Stimulated activated CD4-positive, alpha-beta T cell treated with anti-CD3 and anti-CD28 coated beads, Interleukin-4, amount 100 ng/mL, for 24 hours (primary cell): ENCODE results near the gene RNASE9.
"Not testable (repeated sequence)": the region's sequence is repeated elsewhere in the genome, so short reads cannot be mapped to it uniquely, and the experiment has no call there.

Experiments
- DNase-seq: peaks from one replicate; pipeline ENCODE4 v3.0.0-alpha.2; 2020

The RNASE9 gene

GRCh38 chr14:20515846-20516245 is 45.0 kb downstream of the RNASE9 start:
- no peak for DNase-seq

GRCh38 chr14:20512177-20512905 is 48.5 kb downstream of the RNASE9 start:
- no peak for DNase-seq

GRCh38 chr14:20508367-20508766 is 52.5 kb downstream of the RNASE9 start:
- DNase-seq = no peak

DNA sequence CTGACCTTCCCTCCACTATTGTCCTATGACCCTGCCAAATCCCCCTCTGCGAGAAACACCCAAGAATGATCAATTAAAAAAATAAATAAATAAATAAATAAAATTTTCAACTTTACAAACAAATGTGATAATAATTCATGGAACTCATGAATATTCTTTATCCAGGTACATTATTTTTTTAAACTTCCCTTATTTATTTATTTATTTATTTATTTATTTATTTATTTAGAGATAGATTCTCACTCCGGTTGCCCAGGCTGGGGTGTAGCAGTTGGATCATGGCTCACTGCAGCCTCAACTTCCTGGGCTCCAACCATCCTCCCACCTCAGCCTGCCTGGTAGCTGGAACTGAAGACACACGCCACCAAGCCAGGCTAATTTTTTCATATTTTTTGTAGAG is 53.3 kb downstream of the RNASE9 start:
- DNase-seq = not testable (repeated sequence)

- DNase-seq = not testable (repeated sequence)
These were observed 54.1 kb downstream of the RNASE9 start for GRCh38 chr14:20506752-20507151.

DNA sequence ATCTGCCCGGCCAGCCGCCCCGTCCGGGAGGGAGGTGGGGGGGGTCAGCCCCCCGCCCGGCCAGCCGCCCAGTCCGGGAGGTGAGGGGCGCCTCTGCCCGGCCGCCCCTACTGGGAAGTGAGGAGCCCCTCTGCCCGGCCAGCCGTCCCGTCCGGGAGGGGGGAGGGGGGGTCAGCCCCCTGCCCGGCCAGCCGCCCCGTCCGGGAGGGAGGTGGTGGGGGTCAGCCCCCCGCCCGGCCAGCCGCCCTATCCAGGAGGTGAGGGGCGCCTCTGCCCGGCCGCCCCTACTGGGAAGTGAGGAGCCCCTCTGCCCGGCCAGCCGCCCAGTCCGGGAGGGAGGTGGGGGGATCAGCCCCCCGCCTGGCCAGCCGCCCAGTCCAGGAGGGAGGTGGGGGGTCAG is 54.6 kb downstream of the RNASE9 start:
- DNase-seq = not testable (repeated sequence)
